Peyer's patch (tissue), 4 donors: ENCODE data around the gene CDH23.
A peak's percentile ranks its signal among the peaks of the same experiment; 100 is the strongest.

Experiments used
- POLR2A ChIP-seq, 2 donors: fragments of 450-650 bp; IDR thresholded peaks; one replicate each; pipeline ENCODE4 v1.5.1; 2017; ENCODE audit warnings: antibody characterized with exemption in 2 of 2, mild to moderate bottlenecking in 2 of 2, moderate library complexity in 2 of 2
- TF ChIP-seq, protein P1 (sequence below), 6 experiments: fragments of 450-650 bp in 4 of 6; fragments of 200-600 bp in 2 of 6; sonication (generic) in 1 of 6; IDR thresholded peaks; one replicate each; pipeline ENCODE4 v1.5.1; 2017 to 2019; ENCODE audit warnings: antibody characterized with exemption in 6 of 6, mild to moderate bottlenecking in 3 of 6, moderate library complexity in 1 of 6

DNA sequence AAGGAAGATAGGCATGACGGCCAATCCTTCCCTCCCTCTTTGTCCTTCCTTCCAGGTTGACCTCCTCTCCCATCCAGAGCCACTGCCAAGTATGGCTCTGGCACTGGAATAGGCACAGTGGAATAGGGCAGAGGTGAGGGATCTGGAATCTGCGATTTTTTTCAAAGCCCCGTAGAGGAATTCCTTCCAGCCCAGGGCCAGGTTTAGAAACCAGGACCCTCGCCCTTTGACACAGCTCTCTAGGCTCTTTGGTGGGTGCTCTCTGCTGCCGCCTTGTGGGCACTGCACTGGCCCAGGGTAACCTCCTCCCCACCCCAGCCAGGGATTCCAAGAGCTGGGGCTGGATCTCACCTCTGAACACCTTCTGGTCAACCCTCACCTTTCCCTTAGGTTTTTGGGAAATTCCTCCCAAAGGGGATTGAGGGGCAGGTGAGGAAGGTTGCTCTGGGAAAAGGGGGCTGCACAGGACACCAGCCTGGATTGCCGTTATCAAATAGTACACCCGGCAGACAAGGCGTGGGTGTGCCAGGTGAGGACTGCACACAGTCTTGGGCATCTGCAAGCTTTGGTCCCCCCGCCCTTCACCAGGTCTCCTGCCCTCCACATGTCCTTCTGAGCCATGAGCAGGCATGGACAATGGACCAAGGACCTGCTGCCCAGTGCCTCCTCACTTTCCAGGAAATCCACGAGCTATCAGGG lies 300.1 kb downstream of the CDH23 start:
- TF ChIP-seq, protein P1, sequence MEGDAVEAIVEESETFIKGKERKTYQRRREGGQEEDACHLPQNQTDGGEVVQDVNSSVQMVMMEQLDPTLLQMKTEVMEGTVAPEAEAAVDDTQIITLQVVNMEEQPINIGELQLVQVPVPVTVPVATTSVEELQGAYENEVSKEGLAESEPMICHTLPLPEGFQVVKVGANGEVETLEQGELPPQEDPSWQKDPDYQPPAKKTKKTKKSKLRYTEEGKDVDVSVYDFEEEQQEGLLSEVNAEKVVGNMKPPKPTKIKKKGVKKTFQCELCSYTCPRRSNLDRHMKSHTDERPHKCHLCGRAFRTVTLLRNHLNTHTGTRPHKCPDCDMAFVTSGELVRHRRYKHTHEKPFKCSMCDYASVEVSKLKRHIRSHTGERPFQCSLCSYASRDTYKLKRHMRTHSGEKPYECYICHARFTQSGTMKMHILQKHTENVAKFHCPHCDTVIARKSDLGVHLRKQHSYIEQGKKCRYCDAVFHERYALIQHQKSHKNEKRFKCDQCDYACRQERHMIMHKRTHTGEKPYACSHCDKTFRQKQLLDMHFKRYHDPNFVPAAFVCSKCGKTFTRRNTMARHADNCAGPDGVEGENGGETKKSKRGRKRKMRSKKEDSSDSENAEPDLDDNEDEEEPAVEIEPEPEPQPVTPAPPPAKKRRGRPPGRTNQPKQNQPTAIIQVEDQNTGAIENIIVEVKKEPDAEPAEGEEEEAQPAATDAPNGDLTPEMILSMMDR (IDR thresholded peaks at IDR 0.05) = peak; percentile 60 to 89 (median 84)
- no peak for TF ChIP-seq POLR2A (IDR thresholded peaks at IDR 0.05)
